Measurements from ENCODE around the gene CNOT6. TPM values are rescaled to one million over a fixed set of nuclear protein-coding genes. Genes with fewer than 3 reads are reported as not detected.

CNOT6 gene
- total RNA-seq, 2 donors from 2014 or later = 19.5 to 24.8 TPM

DNA sequence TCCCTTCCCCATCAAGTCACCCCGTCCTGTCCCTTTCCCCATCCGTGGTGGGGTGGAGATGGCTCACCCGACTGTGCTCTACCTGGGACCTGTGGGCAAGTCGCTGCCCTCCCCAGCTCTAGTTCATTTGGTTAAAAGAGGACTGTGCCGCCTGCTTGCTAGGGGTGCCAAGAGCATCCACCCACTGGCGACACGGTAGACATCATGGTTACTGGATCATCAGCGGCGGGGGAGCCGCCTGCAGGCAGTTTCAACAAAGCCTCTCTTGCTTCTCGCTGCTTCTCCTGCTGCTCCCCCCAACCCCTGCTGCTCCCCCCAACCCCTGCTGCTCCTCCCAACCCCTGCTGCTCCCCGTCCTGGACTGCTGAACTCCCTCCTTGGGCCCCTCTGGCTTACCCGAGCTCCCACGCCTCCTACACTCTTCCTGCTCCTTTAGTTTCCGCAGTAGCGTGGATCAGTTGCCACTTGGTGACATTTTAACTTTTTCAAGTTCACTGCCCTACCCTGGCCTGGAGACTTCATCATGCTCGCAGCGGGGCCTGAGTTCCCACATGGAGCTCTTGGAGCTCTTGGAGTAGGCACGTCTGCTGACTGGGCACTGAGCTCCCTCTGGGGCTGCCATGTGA lies 119.1 kb downstream of the CNOT6 start:
- TF ChIP-seq, protein P1, sequence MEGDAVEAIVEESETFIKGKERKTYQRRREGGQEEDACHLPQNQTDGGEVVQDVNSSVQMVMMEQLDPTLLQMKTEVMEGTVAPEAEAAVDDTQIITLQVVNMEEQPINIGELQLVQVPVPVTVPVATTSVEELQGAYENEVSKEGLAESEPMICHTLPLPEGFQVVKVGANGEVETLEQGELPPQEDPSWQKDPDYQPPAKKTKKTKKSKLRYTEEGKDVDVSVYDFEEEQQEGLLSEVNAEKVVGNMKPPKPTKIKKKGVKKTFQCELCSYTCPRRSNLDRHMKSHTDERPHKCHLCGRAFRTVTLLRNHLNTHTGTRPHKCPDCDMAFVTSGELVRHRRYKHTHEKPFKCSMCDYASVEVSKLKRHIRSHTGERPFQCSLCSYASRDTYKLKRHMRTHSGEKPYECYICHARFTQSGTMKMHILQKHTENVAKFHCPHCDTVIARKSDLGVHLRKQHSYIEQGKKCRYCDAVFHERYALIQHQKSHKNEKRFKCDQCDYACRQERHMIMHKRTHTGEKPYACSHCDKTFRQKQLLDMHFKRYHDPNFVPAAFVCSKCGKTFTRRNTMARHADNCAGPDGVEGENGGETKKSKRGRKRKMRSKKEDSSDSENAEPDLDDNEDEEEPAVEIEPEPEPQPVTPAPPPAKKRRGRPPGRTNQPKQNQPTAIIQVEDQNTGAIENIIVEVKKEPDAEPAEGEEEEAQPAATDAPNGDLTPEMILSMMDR (IDR thresholded peaks at IDR 0.05) = no peak
- DNase-seq (ENCODE audit: low spot score) (no peak), ATAC-seq (ENCODE audit: insufficient number of reproducible peaks, low FRiP score, low read depth) (no peak)
- no peaks in the 10 kb centered on the region for H3K27me3 ChIP-seq (replicated peaks; ENCODE audit: insufficient read depth)
- no peak overlapping the region for H3K4me3 ChIP-seq
- no peaks in the 10 kb centered on the region for H3K4me1 ChIP-seq (ENCODE audit: control insufficient read depth in 1 of 2, low read depth in 2 of 2)
- no peaks in the 10 kb centered on the region for H3K9me3 ChIP-seq
- no peaks in the 10 kb centered on the region for H3K36me3 ChIP-seq
- H3K27ac ChIP-seq = no peak overlapping the region

DNA sequence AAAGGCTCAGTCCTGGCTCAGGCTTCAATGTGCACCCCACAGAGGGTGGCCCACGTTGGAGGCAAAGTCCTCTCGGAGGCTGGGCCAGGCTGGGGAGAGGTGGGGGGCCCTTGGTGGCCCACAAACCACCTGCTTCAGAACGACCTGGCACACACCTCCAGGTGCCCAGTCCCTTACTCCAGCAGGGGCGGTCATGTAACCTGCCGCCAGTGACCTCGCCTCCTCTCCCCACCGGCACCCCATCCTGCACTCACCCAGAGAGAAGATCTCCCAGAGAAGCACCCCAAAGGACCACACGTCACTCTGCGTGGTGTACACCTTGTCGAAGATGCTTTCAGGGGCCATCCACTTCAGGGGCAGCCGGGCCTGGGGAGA lies 119.6 kb downstream of the CNOT6 start:
- no peaks in the 10 kb centered on the region for H3K27me3 ChIP-seq (replicated peaks; ENCODE audit: insufficient read depth)
- H3K27ac ChIP-seq = no peak overlapping the region
- TF ChIP-seq, protein P1 (IDR thresholded peaks at IDR 0.05) = no peak
- DNase-seq (ENCODE audit: low spot score) (no peak), ATAC-seq (ENCODE audit: insufficient number of reproducible peaks, low FRiP score, low read depth) (no peak)
- no peaks in the 10 kb centered on the region for H3K4me1 ChIP-seq (ENCODE audit: control insufficient read depth in 1 of 2, low read depth in 2 of 2)
- H3K4me3 ChIP-seq = no peak overlapping the region
- H3K9me3 ChIP-seq = no peaks in the 10 kb centered on the region
- no peaks in the 10 kb centered on the region for H3K36me3 ChIP-seq

DNA sequence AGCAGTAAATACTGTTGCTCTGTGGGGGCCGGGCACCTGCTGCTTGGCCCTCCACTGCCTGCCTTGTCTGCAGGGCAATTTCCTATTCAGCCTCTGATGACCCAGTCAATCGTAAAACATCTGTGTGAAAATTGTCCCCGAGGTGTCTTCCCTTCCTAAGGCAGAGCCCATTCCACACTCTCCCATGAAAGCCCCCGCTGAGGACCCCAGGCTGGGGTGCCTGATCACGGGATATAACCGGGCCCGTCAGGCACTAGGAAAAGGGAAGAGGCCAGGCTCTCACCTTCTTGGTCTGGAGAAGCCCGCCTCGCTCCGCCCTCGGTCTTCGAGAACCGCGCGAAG lies 124.3 kb downstream of the CNOT6 start:
- ATAC-seq (ENCODE audit: insufficient number of reproducible peaks, low FRiP score, low read depth) = no peak
- no peak overlapping the region for H3K27ac ChIP-seq
- no peak for DNase-seq (ENCODE audit: low spot score)
- TF ChIP-seq, protein P1 (IDR thresholded peaks at IDR 0.05) = no peak
- peak overlapping the region; percentile 47 for H3K4me3 ChIP-seq
- no peaks in the 10 kb centered on the region for H3K36me3 ChIP-seq
- H3K9me3 ChIP-seq = no peaks in the 10 kb centered on the region
- no peaks in the 10 kb centered on the region for H3K4me1 ChIP-seq (ENCODE audit: control insufficient read depth in 1 of 2, low read depth in 2 of 2)
- H3K27me3 ChIP-seq (replicated peaks; ENCODE audit: insufficient read depth) = no peaks in the 10 kb centered on the region

DNA sequence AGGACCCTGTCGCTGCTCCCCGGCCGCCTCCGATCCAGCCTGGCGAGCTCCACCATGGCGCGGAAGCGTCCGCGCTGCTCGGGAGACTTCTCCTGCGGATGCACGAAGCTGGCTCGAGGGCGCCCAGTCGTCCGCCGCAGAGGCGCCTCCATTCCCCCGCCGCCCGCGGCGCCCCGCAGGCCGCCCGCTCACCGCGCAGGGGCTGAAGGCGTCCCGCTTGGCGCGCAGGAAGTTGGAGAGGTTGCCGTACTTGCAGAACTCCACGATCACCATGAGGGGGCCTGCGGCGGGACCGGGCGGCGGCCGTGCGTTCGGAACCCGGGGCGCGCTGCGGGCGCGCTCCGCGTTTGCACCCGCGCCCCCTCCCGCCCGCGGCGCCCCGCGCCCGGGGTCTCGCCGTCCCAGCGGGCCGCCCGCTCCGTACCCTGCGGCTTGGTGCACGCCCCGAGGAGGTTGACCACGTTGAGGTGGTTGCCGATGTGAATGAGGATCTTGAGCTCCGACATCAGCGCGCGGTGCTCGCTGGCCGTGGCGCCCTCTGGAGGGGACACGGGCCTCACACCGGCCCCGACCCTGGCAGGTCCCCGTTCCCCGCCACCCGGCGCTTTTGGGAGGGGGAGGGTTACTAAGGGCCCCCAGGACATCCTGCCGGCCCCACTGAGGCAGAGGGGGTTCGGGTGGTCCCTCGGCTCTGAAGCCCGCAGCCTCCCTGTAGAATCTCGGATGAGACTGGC lies 124.8 kb downstream of the CNOT6 start:
- TF ChIP-seq, protein P1 (IDR thresholded peaks at IDR 0.05) = no peak
- DNase-seq (ENCODE audit: low spot score) (no peak), ATAC-seq (ENCODE audit: insufficient number of reproducible peaks, low FRiP score, low read depth) (no peak)
- no peaks in the 10 kb centered on the region for H3K27me3 ChIP-seq (replicated peaks; ENCODE audit: insufficient read depth)
- H3K9me3 ChIP-seq = no peaks in the 10 kb centered on the region
- H3K4me3 ChIP-seq = peak overlapping the region; percentile 47
- H3K27ac ChIP-seq = no peak overlapping the region
- no peaks in the 10 kb centered on the region for H3K4me1 ChIP-seq (ENCODE audit: control insufficient read depth in 1 of 2, low read depth in 2 of 2)
- no peaks in the 10 kb centered on the region for H3K36me3 ChIP-seq

DNA sequence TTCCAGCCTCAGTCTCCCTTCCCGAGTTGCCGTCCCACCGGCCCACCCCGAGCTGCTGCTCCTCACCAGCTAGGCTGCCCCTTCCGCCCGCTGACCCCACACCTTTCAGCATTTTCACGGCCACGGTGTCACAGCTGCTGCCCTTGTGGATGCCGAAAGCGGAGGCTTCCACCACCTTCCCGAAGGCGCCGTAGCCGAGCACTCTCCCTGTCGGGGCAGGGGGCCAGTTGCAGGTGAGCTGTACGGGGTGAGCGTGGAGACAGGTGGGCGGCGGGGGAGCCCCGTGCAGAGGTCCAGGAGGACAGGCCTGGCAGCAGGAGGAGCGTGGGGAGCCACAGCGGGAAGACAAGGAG lies 125.4 kb downstream of the CNOT6 start:
- H3K9me3 ChIP-seq = no peaks in the 10 kb centered on the region
- H3K36me3 ChIP-seq = no peaks in the 10 kb centered on the region
- no peak overlapping the region for H3K27ac ChIP-seq

More for the DNA sequence above, 125.4 kb downstream of the CNOT6 start:
- DNase-seq (ENCODE audit: low spot score) = no peak
- H3K4me3 ChIP-seq = no peak overlapping the region
- no peaks in the 10 kb centered on the region for H3K27me3 ChIP-seq (replicated peaks; ENCODE audit: insufficient read depth)
- TF ChIP-seq, protein P1 (IDR thresholded peaks at IDR 0.05) = no peak
- ATAC-seq (ENCODE audit: insufficient number of reproducible peaks, low FRiP score, low read depth) = no peak
- H3K4me1 ChIP-seq (ENCODE audit: control insufficient read depth in 1 of 2, low read depth in 2 of 2) = no peaks in the 10 kb centered on the region
